ENCODE results near the gene MYH11.

DNA sequence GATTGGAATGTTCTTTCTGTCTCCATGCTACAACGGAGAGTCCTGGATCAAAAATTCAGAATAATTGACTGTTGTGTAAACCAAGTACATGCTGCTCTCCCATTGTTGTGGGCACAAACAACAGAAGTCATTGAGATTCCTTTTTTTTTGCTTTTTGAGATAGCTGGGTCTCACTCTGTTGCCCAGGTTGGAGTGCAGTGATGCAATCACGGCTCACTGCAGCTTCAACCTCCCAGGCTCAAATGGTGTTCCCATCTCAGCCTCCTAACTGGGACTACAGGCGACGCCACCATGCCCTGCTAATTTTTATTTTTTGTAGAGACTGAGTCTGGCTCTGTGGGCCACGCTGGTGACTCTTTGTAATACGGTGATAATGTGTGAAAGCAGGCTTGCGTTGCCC is 182.3 kb downstream of the MYH11 start:
- TF ChIP-seq ZNF274 (IDR thresholded peaks at IDR 0.05; ENCODE audit: low read depth, low read length) (no peak), YY1 (IDR thresholded peaks at IDR 0.05; ENCODE audit: insufficient read depth, insufficient read length) (no peak), SUZ12 (IDR thresholded peaks at IDR 0.05; ENCODE audit: extremely low read depth, insufficient read depth, insufficient read length) (no peak)
